ENCODE results near the gene SLC22A2. TPM values are rescaled to one million over a fixed set of nuclear protein-coding genes. Genes with fewer than 3 reads are reported as not detected.

The SLC22A2 gene
- polyA plus RNA-seq, 1 donor (not counting 4 experiments of a cell fraction or from before 2014, with no cell fraction given) = not detected

DNA sequence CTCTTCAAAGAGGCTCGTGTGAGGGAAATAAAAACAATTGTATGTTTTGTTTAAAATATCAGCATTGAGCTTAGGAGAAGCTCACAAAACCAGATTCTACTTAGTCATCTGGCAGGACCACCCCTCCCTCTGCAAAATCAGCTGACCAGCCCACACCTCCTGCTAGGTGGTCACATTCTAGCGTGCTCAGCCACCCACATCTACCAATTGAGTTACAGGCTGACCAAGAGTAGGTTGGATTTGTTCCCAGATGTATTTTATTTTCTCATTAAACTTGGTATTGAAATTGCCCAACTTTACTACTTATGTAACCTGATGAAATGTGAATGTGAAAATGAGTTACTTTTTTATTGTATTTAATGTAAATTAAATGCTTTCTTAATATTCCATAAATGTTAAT lies 56.2 kb downstream of the SLC22A2 start:
- Histone ChIP-seq H3K9me3 (ENCODE audit: control insufficient read depth, low read depth, low read length) (no peaks in the 10 kb centered on the region), H3K27me3 (ENCODE audit: control insufficient read depth, extremely low read depth, insufficient read depth, low read length) (no peaks in the 10 kb centered on the region), H2AFZ (ENCODE audit: control insufficient read depth, low read length) (no peak overlapping the region), H3K9me1 (ENCODE audit: control insufficient read depth, extremely low read depth, insufficient read depth, low read length) (no peaks in the 10 kb centered on the region), H3K36me3 (ENCODE audit: control insufficient read depth in 2 of 2, extremely low read depth in 1 of 2, insufficient read depth in 2 of 2, low read length in 2 of 2) (no peaks in the 10 kb centered on the region), H3K4me2 (ENCODE audit: control insufficient read depth, extremely low read depth, insufficient read depth, low read depth, low read length) (no peak overlapping the region), H3K27ac (ENCODE audit: control insufficient read depth, insufficient read depth, low read length) (no peak overlapping the region), H3K4me1 (ENCODE audit: control insufficient read depth, extremely low read depth, insufficient read depth, low read length) (no peaks in the 10 kb centered on the region), H3K9ac (ENCODE audit: control insufficient read depth, extremely low read depth, insufficient read depth, low read length) (no peak overlapping the region), H3K79me2 (ENCODE audit: control insufficient read depth, insufficient read depth, low read length) (no peaks in the 10 kb centered on the region), H3K4me3 (ENCODE audit: control insufficient read depth in 2 of 3, extremely low read depth in 1 of 3, insufficient read depth in 2 of 3, low read depth in 1 of 3, low read length in 3 of 3) (no peak overlapping the region), H4K20me1 (ENCODE audit: control insufficient read depth, extremely low read depth, insufficient read depth, low read length) (no peaks in the 10 kb centered on the region)
- FAIRE-seq = no peak
- TF ChIP-seq, protein P1, sequence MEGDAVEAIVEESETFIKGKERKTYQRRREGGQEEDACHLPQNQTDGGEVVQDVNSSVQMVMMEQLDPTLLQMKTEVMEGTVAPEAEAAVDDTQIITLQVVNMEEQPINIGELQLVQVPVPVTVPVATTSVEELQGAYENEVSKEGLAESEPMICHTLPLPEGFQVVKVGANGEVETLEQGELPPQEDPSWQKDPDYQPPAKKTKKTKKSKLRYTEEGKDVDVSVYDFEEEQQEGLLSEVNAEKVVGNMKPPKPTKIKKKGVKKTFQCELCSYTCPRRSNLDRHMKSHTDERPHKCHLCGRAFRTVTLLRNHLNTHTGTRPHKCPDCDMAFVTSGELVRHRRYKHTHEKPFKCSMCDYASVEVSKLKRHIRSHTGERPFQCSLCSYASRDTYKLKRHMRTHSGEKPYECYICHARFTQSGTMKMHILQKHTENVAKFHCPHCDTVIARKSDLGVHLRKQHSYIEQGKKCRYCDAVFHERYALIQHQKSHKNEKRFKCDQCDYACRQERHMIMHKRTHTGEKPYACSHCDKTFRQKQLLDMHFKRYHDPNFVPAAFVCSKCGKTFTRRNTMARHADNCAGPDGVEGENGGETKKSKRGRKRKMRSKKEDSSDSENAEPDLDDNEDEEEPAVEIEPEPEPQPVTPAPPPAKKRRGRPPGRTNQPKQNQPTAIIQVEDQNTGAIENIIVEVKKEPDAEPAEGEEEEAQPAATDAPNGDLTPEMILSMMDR (optimal IDR thresholded peaks at IDR 0.05 in 1 of 3, IDR thresholded peaks at IDR 0.05 in 1 of 3, conservative IDR thresholded peaks at IDR 0.05 in 1 of 3; ENCODE audit: extremely low read depth in 1 of 3, insufficient read depth in 2 of 3, low read length in 3 of 3) = no peak
- no peak for TF ChIP-seq EZH2 (IDR thresholded peaks at IDR 0.05; ENCODE audit: low read length)
- dilution Hi-C loops (cut with MboI; ENCODE audit: extremely low pct_ligation_motif_present, low sequenced_read_pairs) = no loop called here
- DNase-seq (ENCODE audit: low read depth, low spot score) = no peak

DNA sequence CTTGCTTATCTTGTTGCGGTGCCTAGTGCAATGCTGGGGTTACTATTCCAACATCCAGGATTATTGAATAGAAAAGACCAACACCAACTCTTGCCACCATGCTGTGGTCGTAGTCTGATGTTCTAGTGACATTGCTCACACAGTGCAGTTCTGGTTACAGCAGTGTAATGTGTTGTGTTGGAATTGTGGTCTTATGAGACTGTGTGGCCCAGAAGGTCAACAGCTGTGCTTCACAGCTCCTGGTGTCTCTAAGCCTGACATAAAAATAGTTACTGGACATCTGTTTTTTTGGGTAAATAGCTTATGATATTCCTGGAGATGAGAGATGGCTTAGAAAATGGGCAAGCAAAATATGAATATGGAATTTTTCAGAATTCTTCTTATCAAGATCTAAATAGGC lies 57.6 kb downstream of the SLC22A2 start:
- no peaks in the 10 kb centered on the region for H3K27me3 ChIP-seq (ENCODE audit: control insufficient read depth, extremely low read depth, insufficient read depth, low read length)
- dilution Hi-C loops (cut with MboI; ENCODE audit: extremely low pct_ligation_motif_present, low sequenced_read_pairs) = no loop called here
- no peak overlapping the region for H3K27ac ChIP-seq (ENCODE audit: control insufficient read depth, insufficient read depth, low read length)
- H3K79me2 ChIP-seq (ENCODE audit: control insufficient read depth, insufficient read depth, low read length) = no peaks in the 10 kb centered on the region
- no peak overlapping the region for H3K4me2 ChIP-seq (ENCODE audit: control insufficient read depth, extremely low read depth, insufficient read depth, low read depth, low read length)
- H3K9me3 ChIP-seq (ENCODE audit: control insufficient read depth, low read depth, low read length) = no peaks in the 10 kb centered on the region
- H3K4me3 ChIP-seq (ENCODE audit: control insufficient read depth in 2 of 3, extremely low read depth in 1 of 3, insufficient read depth in 2 of 3, low read depth in 1 of 3, low read length in 3 of 3) = no peak overlapping the region
- no peaks in the 10 kb centered on the region for H4K20me1 ChIP-seq (ENCODE audit: control insufficient read depth, extremely low read depth, insufficient read depth, low read length)
- H2AFZ ChIP-seq (ENCODE audit: control insufficient read depth, low read length) = no peak overlapping the region
- H3K4me1 ChIP-seq (ENCODE audit: control insufficient read depth, extremely low read depth, insufficient read depth, low read length) = no peaks in the 10 kb centered on the region
- TF ChIP-seq, protein P1 (optimal IDR thresholded peaks at IDR 0.05 in 1 of 3, IDR thresholded peaks at IDR 0.05 in 1 of 3, conservative IDR thresholded peaks at IDR 0.05 in 1 of 3; ENCODE audit: extremely low read depth in 1 of 3, insufficient read depth in 2 of 3, low read length in 3 of 3) = no peak
- TF ChIP-seq EZH2 (IDR thresholded peaks at IDR 0.05; ENCODE audit: low read length) = no peak
- no peaks in the 10 kb centered on the region for H3K9me1 ChIP-seq (ENCODE audit: control insufficient read depth, extremely low read depth, insufficient read depth, low read length)
- FAIRE-seq (no peak), DNase-seq (ENCODE audit: low read depth, low spot score) (no peak)
- H3K36me3 ChIP-seq (ENCODE audit: control insufficient read depth in 2 of 2, extremely low read depth in 1 of 2, insufficient read depth in 2 of 2, low read length in 2 of 2) = no peaks in the 10 kb centered on the region
- H3K9ac ChIP-seq (ENCODE audit: control insufficient read depth, extremely low read depth, insufficient read depth, low read length) = no peak overlapping the region

Data from keratinocyte (primary cell).